Medulla oblongata (tissue), 1 donor: ENCODE data around the gene CMBL.
"Not testable (repeated sequence)": the region's sequence is repeated elsewhere in the genome, so short reads cannot be mapped to it uniquely, and the experiment has no call there.

ENCODE experiments used
- DNase-seq: peaks from one replicate; pipeline ENCODE4 v3.0.0-alpha.2; 2015; ENCODE audit errors: extremely low spot score

The CMBL gene

GRCh38 chr5:10307206-10308148 is at the start of gene CMBL:
TSS of gene CMBL (minus strand) at chr5:10307902. CDS start at chr5:10290762, 17,140 bp downstream.
- peak; percentile 41 for DNase-seq

- peak; percentile 51 for DNase-seq
These were observed 47.6 kb upstream of the CMBL start for GRCh38 chr5:10355071-10355889.

GRCh38 chr5:10354048-10354872 is 46.6 kb upstream of the CMBL start:
- DNase-seq = peak; percentile 48

GRCh38 chr5:10353241-10354047 is 45.7 kb upstream of the CMBL start, which contains the start of gene MARCHF6:
TSS of gene MARCHF6 (plus strand) at chr5:10353695. CDS start at chr5:10353899, 204 bp downstream.
- peak; percentile 94 for DNase-seq

GRCh38 chr5:10352430-10353240 is 44.9 kb upstream of the CMBL start:
- peak; percentile 79 for DNase-seq

GRCh38 chr5:10351919-10352318 is 44.2 kb upstream of the CMBL start:
- no peak for DNase-seq

- DNase-seq = no peak
These were observed 43.6 kb upstream of the CMBL start for GRCh38 chr5:10351199-10351905.

GRCh38 chr5:10348258-10348657 is 40.6 kb upstream of the CMBL start:
- no peak for DNase-seq

GRCh38 chr5:10344461-10345106 is 36.9 kb upstream of the CMBL start:
- DNase-seq = not testable (repeated sequence)

GRCh38 chr5:10343486-10343885 is 35.8 kb upstream of the CMBL start:
- no peak for DNase-seq

GRCh38 chr5:10339958-10340357 is 32.3 kb upstream of the CMBL start:
- DNase-seq = no peak

GRCh38 chr5:10339058-10339811 is 31.5 kb upstream of the CMBL start:
- no peak for DNase-seq

GRCh38 chr5:10338686-10339057 is 31.0 kb upstream of the CMBL start:
- DNase-seq = no peak

- DNase-seq = no peak
These were observed 30.3 kb upstream of the CMBL start for GRCh38 chr5:10337986-10338385.

GRCh38 chr5:10337107-10337506 is 29.4 kb upstream of the CMBL start:
- DNase-seq = no peak

GRCh38 chr5:10335711-10336470 is 28.2 kb upstream of the CMBL start:
- DNase-seq = no peak

GRCh38 chr5:10334831-10335230 is 27.1 kb upstream of the CMBL start:
- DNase-seq = no peak
